HG03135 (cell line): Measurements from ENCODE around the gene DBF4B.
"Not testable (repeated sequence)": the region's sequence is repeated elsewhere in the genome, so short reads cannot be mapped to it uniquely, and the experiment has no call there.

ENCODE experiments used
- ATAC-seq: cut with Tn5 transposase; IDR thresholded peaks from one replicate; pipeline ENCODE4 v1.9.1; 2021; ENCODE audit warnings: mild to moderate bottlenecking, moderate library complexity; ENCODE audit not compliant: unreplicated experiment

DBF4B gene

GRCh38 chr17:44726121-44726520 lies 17.7 kb downstream of the DBF4B start:
- not testable (repeated sequence) for ATAC-seq

DNA sequence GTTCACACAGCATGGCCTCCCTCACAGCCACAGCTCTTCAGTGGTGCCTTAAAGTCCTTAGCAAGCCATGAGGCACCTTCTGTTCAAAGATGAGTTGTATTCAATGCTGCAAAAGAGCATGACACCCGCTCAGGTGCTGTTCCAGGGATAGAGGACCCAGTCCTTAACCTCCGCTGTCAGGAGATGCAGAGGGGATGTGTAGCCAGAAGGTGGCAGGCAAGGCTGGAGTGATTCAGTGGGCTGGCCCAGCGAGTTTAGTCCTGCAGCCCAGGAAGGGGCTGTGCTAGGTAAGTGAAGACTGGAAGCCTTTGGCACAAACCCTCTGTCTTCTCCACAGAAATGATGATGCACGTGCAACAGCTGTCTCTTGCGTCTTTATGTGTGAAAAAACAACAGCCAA lies 25.3 kb downstream of the DBF4B start:
- no peak for ATAC-seq

DNA sequence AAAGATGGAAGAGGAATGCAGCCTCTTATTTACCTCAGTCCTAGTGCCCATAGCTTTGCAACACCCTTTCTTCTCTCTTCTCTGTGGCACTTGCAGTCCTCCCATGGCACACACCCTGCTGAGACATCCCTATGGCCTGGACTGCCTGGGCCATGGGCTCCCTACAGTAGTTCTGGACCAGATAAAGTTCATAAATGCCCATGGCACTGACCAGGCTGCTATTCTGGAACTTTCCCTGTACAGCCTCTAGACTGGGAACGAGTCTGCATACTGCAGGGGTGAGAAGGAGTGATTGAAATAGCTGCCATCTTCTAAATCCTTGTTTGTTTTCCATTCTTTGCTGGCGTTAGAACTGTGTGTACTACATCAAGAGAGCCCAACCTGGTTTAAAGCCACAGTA lies 25.8 kb downstream of the DBF4B start:
- ATAC-seq: no peak

DNA sequence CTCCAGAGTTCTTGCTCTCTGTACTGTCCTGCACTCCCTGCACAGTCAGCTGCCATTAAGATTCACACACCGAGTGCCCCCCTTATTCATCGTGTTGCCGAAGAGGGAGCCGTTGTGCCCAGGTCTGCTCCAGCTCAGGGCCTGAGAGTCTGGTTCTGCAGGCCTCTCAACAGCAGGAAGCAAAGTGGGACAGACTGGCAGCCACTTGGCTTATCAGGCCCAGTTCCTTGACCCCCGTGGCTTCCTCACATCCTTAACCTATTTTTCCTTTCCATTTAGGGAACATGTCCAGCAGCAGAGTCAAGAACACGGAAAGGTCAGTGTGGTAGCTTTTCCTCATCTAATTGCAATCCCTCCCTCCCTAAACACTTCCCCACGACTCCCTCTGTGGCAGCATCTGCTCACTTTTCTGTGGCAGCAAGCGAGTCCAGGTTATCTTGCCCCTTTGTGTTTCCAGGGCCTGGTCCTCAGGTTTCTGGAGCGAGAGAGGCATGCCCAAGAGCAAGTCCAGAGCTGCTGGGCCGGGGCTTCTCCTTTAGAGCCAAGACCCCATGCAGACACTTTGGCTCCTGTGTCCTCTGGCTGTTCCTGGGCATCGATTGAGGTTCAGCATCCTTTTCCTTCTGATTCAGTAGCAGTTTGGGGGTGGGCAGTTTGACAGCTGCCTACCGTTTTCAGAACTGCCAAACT lies 28.2 kb downstream of the DBF4B start:
- no peak for ATAC-seq

- no peak for ATAC-seq
Observed at GRCh38 chr17:44738214-44738906, 29.9 kb downstream of the DBF4B start.

- no peak for ATAC-seq
Observed at GRCh38 chr17:44741316-44741715, 32.9 kb downstream of the DBF4B start.

DNA sequence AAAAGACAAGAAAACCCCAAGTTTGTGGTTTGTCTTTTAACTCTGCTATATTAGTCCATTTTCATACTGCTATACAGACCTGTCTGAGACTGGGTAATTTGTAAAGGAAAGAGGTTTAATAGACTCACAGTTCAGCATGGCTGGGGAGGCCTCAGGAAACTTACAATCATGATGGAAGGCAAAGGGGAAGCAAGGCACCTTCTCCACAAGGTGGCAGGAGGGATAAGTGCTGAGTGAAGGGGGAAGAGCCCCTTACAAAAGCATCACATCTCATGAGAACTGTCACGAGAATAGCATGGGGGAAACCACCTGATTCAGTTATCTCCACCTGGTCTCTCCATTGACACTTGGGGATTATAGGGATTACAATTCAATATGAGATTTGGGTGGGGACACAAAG lies 36.8 kb downstream of the DBF4B start:
- ATAC-seq: no peak

DNA sequence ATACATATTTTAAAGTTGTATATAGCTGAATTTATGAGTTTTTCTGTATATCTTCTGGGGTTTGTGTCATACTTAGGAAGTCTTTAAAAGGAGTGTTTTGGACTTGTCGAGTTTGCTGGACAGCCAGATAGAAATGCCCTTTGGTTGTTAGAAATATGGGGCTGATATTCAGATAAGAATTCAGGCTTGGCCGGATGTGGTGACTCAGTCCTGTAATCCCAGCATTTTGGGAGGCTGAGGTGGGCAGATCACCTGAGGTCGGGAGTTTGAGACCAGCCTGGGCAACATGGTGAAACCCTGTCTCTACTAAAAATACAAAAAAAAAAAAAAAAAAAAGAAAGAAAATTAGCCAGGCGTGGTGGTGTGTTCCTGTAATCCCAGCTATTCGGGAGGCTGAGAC lies 37.3 kb downstream of the DBF4B start:
- not testable (repeated sequence) for ATAC-seq

DNA sequence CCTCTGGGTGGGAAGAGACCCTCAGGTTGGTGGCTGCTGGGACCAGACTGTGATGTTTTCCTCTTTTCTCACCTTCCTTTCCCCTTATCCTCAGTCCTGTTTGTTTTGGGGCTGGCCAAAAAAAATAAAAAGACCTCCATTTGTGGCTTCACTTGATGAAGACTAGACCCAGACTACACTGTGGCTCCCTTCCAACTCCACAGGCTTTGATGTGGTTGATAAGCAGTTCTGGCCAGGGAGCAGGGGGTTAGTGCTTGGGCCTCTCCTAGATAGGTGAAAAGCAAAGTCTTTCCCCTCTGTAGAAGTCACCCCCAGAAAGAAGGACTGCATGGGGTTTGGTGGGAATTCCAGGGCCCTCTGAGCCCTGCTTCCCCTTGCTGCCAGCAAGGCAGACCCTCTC lies 39.1 kb downstream of the DBF4B start:
- no peak for ATAC-seq

GRCh38 chr17:44749076-44749979 lies 40.9 kb downstream of the DBF4B start:
- ATAC-seq: no peak

GRCh38 chr17:44749980-44750318 lies 41.5 kb downstream of the DBF4B start:
- no peak for ATAC-seq

DNA sequence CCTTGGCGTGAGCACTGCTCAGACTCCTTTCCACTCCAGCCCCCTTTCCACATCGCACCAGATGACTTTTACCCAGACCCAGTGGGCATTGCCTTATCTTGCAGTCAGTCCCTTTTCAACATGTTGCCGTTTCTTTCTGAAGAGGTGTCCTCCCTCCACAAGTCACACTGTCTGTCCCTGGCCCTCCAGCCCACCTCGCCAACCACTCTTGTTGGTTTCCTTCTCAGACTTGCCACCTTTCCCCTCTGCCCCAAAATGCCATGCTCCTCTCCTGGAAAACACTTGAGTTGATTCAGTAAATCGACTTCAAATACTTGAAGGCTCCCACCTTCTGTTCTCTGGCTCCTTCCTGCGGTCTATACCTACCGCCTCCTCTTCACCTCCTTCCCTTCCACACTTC lies 42.9 kb downstream of the DBF4B start:
- no peak for ATAC-seq

DNA sequence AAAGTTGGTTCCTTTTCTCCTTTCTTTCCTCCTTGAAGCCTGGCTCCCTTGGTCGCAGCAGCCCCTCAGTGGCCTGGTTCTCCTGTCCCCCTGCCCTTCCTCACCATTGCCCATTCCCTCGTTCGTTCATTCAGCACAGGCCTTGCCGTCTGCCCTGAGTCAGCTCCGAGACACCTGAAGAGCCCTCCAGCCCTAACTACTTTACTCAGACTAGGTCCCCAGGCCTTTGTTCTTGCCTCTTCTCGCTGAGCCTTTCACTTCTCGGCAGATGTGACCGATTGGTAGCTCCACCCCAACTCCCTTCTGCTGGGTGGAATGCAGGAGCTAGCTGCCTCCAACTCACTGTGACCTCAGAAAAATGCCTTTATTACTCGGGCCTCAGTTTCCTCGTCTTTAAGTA lies 43.3 kb downstream of the DBF4B start:
- no peak for ATAC-seq

DNA sequence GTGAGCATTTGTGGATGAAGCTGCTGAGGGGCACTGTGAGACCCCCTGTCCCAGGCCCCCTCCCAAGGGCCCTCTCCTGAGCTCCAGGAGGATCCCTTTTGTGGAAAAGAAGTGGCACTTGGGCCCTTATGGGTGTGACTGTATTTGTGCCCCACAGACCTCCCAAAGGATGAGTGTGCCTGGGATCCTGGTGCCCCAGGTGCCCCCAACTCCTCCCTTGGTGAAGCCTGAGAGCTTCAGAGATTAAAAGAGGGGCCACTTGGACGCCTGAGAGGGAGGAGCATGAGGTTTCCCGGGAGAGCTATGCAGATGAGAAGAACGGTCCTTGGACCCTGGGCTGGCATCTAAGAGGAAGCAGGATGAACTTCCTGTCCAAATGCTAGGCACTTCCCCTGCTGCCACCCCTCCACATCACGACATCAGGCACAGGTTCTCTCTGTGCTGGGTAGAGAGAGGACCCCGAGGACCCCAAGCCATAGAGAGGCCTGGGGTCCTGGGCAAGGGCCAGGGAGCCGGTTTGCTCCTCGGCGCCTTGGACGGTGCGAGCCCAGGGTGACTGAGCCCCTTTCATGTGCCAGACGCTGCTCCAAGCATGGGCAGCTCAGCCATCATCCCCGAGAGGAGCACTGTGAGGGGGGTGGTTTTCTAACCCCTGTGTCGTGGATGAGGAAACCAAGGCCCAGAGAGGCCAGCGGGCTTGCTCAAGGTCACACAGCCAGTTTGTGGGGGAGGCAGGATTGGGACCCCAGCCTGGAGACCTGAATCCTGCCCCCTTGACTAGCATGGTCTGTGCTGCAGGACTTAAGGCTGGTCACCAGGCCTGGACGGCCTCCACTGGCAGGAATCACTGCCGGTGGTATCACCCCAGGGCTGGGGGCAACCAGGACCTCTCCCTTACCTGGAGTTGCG lies 44.7 kb downstream of the DBF4B start:
- ATAC-seq: no peak

GRCh38 chr17:44754276-44754675 lies 45.8 kb downstream of the DBF4B start:
- no peak for ATAC-seq

DNA sequence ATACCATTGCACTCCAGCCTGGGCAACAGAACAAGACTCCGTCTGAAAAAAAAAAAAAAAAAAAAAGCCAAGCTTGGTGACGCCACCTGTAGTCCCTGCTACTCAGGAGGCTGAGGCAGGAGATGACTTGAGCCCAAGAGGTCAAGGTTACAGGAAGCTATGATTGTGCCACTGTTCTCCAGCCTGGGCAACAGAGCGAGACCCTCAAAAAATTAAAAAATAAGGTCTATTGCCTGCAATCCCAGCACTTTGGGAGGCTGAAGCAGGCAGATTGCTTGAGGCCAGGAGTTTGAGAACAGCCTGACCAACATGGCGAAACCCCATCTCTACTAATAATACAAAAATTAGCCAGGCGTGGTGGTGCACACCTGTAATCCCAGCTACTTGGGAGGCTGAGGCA lies 46.7 kb downstream of the DBF4B start:
- not testable (repeated sequence) for ATAC-seq

DNA sequence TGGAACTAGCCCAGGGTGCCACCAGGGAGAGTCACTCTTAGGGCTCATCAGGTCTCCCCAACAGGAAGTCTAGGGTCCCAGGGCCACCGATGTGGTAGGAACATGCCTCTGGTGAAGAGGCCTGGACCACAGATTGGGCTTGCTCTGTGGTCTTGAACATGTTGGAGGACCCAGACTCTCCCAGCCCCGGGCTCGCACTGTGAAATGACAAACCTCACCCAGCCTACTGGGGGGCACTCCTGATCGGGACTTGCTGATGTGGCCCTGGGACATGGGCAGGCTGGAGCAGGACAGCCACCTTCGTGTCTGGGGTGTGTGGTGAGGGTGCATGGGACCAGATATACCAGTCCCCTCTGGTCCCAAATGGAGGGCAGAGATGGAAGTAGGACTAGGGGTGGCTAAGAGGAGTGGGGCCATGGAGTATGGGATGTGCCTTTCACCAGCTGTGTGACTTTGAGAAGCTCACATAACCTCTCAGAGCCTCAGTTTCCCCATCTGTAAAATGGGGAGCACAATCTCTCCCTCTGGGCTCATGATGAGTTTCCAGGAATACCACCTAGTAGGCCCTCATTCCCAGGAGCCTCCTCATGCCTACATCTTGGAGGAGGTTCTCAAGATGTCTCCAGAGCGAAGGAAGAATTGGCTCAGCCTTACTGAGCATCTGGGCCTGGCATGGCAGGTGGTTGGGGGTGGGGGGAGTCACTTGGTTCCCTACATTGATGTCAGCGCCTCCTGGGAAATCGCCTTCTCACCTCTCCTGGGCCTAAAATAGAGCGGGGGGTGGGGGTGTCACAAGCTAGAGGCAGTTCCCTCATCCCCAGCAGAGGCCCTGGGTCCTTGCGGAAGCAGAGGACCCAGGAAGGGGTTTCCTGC lies 48.8 kb downstream of the DBF4B start:
- no peak for ATAC-seq

- no peak for ATAC-seq
Observed at GRCh38 chr17:44757918-44758413, 49.5 kb downstream of the DBF4B start.

GRCh38 chr17:44758414-44759085 lies 50.1 kb downstream of the DBF4B start, which contains the start of gene ADAM11:
TSS of gene ADAM11 (plus strand) at chr17:44758988. CDS start at chr17:44759200, 212 bp downstream.
- ATAC-seq: no peak
